ENCODE data around the gene CCDC92. TPM values are rescaled to one million over a fixed set of nuclear protein-coding genes. Genes with fewer than 3 reads are reported as not detected.

Gene CCDC92
- total RNA-seq, 1 donor from 2014 or later = 21.5 TPM

GRCh38 chr12:123892180-123892559, 80.5 kb downstream of the CCDC92 start:
- H3K9me3 Mint-ChIP-seq = no peaks in the 10 kb centered on the region
- no peak overlapping the region for H3K27ac Mint-ChIP-seq
- DNase-seq (no peak), ATAC-seq (ENCODE audit: low read depth) (no peak)
- H3K4me1 Mint-ChIP-seq = no peaks in the 10 kb centered on the region
- POLR2A ChIA-PET = no interaction called here
- no peak for TF ChIP-seq CTCF (IDR thresholded peaks at IDR 0.05)
- peaks cover 5% of the 10 kb centered on the region for H3K27me3 Mint-ChIP-seq
- intact Hi-C loops (cut with micrococcal nuclease) = no loop called here
- CTCF ChIA-PET = interaction anchor here (0.6 kb wide), 2 partner anchors 13 to 1117 kb away, joined by 3 read pairs; no protein-coding TSS in a partner anchor
- no peaks in the 10 kb centered on the region for H3K36me3 Mint-ChIP-seq (ENCODE audit: low read depth)
- no peak overlapping the region for H3K4me3 Mint-ChIP-seq

GRCh38 chr12:123891516-123892179, 81.0 kb downstream of the CCDC92 start:
- intact Hi-C loops (cut with micrococcal nuclease) = no loop called here
- no peaks in the 10 kb centered on the region for H3K4me1 Mint-ChIP-seq
- ChIA-PET CTCF (interaction anchor here (0.6 kb wide), 1 partner anchor 14 kb away, joined by 3 read pairs; no protein-coding TSS in a partner anchor), POLR2A (no interaction called here)
- no peak overlapping the region for H3K27ac Mint-ChIP-seq
- H3K9me3 Mint-ChIP-seq = no peaks in the 10 kb centered on the region
- H3K36me3 Mint-ChIP-seq (ENCODE audit: low read depth) = no peaks in the 10 kb centered on the region
- H3K27me3 Mint-ChIP-seq = peaks cover 5% of the 10 kb centered on the region
- H3K4me3 Mint-ChIP-seq = no peak overlapping the region
- ATAC-seq (ENCODE audit: low read depth) (no peak), DNase-seq (no peak)
- TF ChIP-seq CTCF (IDR thresholded peaks at IDR 0.05) = no peak

- no peak for TF ChIP-seq CTCF (IDR thresholded peaks at IDR 0.05)
- CTCF ChIA-PET = no interaction called here
- no peak overlapping the region for H3K4me3 Mint-ChIP-seq
- H3K27me3 Mint-ChIP-seq = peaks cover 5% of the 10 kb centered on the region
- intact Hi-C loops (cut with micrococcal nuclease) = no loop called here
- POLR2A ChIA-PET = no interaction called here
- H3K4me1 Mint-ChIP-seq = no peaks in the 10 kb centered on the region
- ATAC-seq (ENCODE audit: low read depth) (no peak), DNase-seq (no peak)
- H3K36me3 Mint-ChIP-seq (ENCODE audit: low read depth) = no peaks in the 10 kb centered on the region
- H3K9me3 Mint-ChIP-seq = no peaks in the 10 kb centered on the region
- H3K27ac Mint-ChIP-seq = no peak overlapping the region
Observed at GRCh38 chr12:123891011-123891410, 81.6 kb downstream of the CCDC92 start.

- Mint-ChIP-seq H3K36me3 (ENCODE audit: low read depth) (no peaks in the 10 kb centered on the region), H3K4me3 (no peak overlapping the region), H3K27ac (no peak overlapping the region), H3K4me1 (no peaks in the 10 kb centered on the region), H3K27me3 (peaks cover 5% of the 10 kb centered on the region), H3K9me3 (no peaks in the 10 kb centered on the region)
- intact Hi-C loops (cut with micrococcal nuclease) = no loop called here
- CTCF ChIA-PET = no interaction called here
- ATAC-seq (ENCODE audit: low read depth) (no peak), DNase-seq (no peak)
- POLR2A ChIA-PET = no interaction called here
- TF ChIP-seq CTCF (IDR thresholded peaks at IDR 0.05) = no peak
Observed at GRCh38 chr12:123890536-123890902, 82.1 kb downstream of the CCDC92 start.

- intact Hi-C loops (cut with micrococcal nuclease) = no loop called here
- ChIA-PET CTCF (no interaction called here), POLR2A (no interaction called here)
- Mint-ChIP-seq H3K9me3 (no peaks in the 10 kb centered on the region), H3K4me3 (no peak overlapping the region), H3K4me1 (no peaks in the 10 kb centered on the region), H3K27me3 (peaks cover 5% of the 10 kb centered on the region), H3K27ac (no peak overlapping the region), H3K36me3 (ENCODE audit: low read depth) (no peaks in the 10 kb centered on the region)
- DNase-seq = no peak
- no peak for ATAC-seq (ENCODE audit: low read depth)
- TF ChIP-seq CTCF (IDR thresholded peaks at IDR 0.05) = no peak
Observed at GRCh38 chr12:123889848-123890535, 82.6 kb downstream of the CCDC92 start.

Measured in activated B cell treated with CpG ODN at 0.5 μM for 24 hours (primary cell).